Skin epidermis (tissue), 12 donors: Measurements from ENCODE around the gene PDIA6.

ENCODE experiments used
- H3K27ac ChIP-seq, 21 experiments: fragments of 200-600 bp; sonication (generic) in 11 of 21; one replicate each; pipeline ENCODE4 v1.5.0; 2020; ENCODE audit warnings: mild to moderate bottlenecking in 3 of 21, inconsistent platforms in 2 of 21, moderate library complexity in 2 of 21
- H3K4me3 ChIP-seq, 7 experiments: fragments of 200-600 bp; sonication (generic) in 2 of 7; one replicate each; pipeline ENCODE4 v1.5.0; 2020; ENCODE audit warnings: inconsistent platforms in 2 of 7, mild to moderate bottlenecking in 2 of 7, moderate library complexity in 1 of 7

PDIA6 gene, protein sequence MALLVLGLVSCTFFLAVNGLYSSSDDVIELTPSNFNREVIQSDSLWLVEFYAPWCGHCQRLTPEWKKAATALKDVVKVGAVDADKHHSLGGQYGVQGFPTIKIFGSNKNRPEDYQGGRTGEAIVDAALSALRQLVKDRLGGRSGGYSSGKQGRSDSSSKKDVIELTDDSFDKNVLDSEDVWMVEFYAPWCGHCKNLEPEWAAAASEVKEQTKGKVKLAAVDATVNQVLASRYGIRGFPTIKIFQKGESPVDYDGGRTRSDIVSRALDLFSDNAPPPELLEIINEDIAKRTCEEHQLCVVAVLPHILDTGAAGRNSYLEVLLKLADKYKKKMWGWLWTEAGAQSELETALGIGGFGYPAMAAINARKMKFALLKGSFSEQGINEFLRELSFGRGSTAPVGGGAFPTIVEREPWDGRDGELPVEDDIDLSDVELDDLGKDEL

DNA sequence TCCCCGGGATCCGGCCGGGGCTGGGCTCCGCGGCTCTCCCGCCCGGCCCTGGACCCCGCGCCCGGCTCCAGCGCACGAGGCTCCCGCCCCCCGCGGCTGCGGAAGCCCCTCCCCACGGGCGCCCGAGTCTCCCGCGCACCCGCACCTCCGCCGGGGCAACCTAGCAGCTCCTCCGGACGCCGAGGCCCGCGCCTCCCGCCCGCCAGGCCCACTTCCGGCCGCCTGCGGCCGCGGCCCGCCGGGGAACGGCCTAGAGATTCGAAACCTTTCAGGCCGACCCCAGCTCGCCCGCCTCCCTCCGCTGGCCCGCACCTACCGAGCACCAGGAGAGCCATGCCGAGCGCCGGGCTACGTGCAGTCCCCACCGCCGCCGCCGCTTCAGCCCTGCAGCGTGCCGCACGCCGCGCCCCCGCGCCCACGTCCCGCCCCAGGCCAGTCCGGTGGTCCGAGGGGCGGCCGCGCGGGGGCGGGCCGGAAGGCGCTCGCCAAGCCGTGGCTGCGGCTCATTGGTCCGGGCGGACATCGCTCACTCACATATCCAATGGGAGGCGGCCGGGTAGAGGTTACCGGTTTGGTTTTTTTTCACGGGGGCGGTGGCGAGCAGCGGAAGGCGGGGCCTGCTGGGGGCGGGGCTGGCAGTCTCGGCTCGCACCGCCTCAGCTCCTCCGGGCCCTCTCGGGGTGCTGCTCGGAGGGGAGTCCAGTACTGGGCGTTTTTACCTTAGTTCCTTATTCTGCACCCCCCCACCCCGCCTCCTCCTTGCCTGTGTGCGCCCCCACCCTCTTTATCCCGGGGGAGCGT is at the start of gene PDIA6:
PDIA6 (minus strand) TSS at position 424 of the 801 bp plus-strand sequence; CDS start at position 335, 89 bp downstream.
- H3K4me3 ChIP-seq = peak within 1 kb of the TSS; percentile 65 to 98 (median 79)
- peak within 1 kb of the TSS; percentile 77 to 98 (median 91) for H3K27ac ChIP-seq

DNA sequence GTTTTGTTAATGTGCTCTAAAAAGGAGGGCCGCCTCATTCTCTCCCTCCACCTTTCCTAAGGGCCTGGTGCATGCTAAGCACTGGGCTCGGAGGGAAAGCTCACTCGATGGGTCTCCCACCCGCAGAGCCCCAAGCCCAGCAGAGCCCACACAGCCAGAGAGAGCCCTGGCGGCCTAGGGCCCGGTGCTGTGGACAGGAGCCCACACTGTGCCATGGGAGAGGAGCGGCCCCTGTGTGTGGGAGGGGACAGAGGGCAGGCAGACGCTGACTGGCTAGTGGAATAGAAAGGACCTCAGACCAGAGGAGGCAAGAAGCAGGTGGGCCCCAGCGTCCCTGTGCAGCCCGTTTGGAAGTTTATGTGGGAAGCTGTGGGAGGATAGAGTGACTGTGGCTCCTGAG is 49.7 kb upstream of the PDIA6 start:
- Histone ChIP-seq H3K4me3 (no peak overlapping the region), H3K27ac (no peak overlapping the region)

DNA sequence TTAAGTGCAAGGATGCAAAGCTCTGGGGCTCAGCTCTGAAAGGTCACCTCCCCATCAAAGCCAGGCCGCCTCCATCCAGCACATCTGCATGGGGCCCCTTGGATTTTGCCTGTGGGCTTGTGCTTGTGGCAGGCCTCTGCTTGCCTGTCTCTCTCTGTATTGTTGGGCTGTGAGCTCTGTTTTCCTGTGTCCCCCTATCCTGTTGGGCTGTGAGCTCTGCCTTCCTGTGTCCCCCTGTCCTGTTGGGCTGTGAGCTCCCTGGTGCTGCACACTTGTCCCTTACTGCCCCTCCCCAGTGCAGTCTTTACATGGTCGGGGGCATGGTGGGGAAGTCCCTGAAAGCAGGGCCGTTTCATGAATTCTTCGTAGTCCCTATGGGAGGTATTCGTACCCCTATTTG is 49.2 kb upstream of the PDIA6 start:
- no peak overlapping the region for H3K4me3 ChIP-seq
- no peak overlapping the region for H3K27ac ChIP-seq

DNA sequence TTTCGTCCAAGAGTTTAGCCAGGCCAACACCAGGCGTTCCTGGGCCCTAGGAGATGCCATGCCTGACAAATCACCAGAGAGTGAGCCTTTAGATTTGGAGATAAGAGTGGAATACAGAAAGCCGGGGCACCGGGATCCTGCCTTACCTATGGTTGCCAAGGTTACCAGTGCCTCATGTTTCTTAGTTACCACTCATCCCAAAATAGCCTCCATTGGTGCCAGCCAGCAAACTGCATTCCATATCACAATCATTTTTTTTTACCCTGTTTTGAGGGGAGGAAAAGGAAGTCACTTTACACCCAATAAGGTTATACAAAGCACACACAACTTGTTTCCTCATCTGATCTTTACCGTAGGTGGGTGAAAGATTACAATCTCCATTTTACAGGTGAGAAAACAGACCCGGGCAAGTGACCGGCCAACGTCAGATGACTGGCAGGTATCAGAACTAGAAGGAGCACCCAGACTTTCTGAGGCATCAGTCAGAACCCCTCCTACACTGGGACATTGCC is 48.3 kb upstream of the PDIA6 start:
- no peak overlapping the region for H3K4me3 ChIP-seq
- H3K27ac ChIP-seq = no peak overlapping the region

DNA sequence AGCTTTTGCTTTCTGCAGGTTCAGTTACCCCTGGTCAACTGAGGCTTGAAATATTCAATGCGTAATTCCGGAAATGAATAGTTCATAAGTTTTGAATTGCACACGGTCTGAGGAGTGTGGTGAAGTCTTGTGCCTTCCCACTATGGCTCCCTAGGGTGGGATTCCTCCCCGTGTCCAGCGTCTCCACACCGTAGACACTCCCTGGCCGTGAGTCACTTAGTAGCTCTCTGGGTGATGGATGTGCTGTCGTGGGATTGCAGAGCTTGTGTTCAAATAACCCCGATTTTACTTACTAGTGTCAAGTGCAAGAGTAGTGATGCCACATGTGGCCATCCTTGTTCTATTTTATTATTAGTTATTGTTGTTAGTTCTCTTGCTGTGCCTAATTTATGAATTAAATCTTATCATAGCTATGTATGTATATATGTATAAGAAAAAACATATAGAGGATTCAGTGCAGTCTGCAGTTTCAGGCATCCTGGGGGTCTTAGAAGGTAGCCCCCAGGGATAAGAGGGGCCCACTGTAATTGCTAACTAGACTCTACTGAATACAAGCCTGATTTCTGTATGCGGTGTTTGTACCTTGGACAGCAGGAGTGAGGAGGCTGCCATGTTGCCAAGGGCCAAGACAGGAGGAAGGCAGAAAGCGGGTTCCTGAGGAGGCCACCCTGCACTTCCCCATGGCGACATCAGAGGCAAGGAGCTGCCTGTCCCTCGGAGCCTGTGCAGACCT is 47.7 kb upstream of the PDIA6 start:
- H3K27ac ChIP-seq = no peak overlapping the region
- H3K4me3 ChIP-seq = no peak overlapping the region

DNA sequence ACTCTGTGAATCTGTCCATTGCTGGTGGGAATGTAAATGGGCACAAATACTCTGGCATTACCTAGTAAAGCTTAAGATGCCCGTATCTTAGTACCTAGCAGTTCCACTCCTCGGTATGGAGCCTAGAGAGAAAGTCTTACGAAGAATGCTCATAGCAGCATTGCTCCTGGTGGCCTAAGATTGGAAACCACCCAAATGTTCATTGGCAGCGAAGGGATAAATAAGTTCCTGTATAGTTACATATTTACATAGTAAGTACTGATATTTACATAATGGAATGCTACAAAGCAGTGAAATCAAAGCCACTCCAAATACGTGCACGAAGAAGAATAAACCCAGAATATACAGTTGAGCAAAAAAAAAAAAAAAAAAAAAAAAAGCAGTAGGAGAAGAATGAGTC is 46.7 kb upstream of the PDIA6 start:
- no peak overlapping the region for H3K27ac ChIP-seq
- H3K4me3 ChIP-seq = no peak overlapping the region

DNA sequence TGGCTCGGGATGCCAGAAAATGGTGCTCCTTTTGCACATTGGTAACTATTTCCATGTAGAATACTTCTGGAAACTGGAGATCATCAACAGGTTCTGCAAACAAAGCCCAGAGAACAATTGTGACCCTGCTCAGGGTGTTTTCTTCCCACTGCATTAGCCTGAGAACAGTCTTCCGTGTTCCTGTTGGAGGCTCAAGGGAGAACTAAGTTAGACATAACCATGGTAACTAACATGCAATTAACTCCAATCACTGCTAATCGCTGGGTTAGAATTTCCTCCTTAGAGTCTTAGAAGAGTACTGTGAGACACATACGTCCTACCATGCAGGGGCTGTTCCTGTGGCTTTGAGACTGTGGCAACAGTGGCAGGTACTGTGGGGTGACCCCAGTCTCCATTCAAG is 36.0 kb upstream of the PDIA6 start:
- Histone ChIP-seq H3K4me3 (no peak overlapping the region), H3K27ac (no peak overlapping the region)

DNA sequence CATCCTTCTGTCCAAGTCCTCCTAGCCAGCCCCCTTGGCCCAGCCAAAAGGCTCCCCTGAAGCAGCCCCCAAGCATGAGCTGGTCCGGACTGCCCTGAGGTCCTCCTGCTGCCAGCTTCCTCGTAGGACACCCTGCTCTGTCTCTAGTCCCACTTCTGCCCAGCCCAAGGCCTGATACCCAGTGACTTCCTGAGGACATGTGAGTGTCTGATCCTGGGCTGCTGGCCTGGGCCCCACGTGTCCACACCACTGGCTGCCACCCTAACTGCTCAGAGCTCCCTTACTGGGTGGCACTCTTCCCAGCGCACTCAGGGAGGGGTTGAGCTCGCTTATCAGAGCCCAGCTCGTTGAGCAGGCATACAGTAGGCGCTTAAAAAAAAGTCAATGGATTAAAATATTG is 34.4 kb upstream of the PDIA6 start:
- H3K27ac ChIP-seq = no peak overlapping the region

DNA sequence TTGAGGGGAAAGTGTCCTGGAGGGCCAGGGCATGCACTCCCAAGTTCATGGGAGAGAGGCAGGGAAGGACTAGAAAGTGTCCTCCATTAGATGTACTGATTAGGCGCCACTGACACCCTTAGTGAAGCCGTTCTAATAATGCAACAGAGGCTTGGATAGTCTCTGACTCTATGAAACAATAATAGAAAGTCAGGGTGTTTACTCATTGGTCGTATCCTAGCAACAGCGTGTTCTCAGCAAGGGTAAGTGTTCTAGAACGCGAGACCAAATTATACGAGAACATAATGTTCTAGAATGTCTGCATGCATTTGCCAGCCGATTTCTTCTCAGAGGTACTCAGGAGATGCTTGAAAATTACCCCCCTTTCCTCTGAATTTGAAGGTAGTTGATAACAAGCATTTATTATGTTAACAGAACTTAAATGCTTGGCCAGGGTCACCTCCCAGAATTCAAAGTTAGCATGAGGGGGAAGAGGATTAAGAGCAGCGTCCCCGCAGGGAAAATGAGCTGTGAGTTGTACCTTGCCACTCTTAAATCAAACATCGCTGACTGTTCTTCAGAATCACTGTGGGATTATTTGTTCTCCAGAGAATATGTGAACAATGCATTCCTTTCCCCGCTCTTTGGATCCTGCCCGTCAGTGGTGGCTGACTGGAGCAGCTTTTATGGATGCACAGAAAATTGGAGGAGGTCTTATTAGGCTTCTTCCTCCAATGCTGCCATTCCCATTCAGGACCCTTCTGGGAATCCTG is 33.7 kb upstream of the PDIA6 start:
- no peak overlapping the region for H3K27ac ChIP-seq
- no peak overlapping the region for H3K4me3 ChIP-seq

More for the DNA sequence above, 34.4 kb upstream of the PDIA6 start:
- H3K4me3 ChIP-seq = no peak overlapping the region

DNA sequence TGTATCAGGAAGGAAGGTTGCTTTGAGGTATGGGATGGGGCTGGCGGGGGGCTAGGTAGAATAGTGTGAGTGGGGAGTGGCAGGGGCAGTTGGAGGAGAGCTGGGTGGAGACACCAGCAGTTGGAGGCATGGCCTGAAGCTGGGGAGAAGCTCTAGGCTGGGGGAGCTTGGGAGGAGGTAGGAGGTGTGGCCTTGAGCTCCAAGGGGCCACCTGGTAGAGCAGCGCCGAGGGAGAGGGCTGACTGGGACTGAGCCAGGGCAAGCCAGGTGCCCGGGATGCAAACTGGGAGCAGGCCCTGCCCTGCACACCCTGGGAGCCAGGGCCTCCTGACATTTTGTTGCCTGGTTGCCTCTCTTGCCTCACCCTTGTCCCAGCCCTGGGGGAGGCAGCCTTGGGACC is 33.1 kb upstream of the PDIA6 start:
- H3K27ac ChIP-seq = no peak overlapping the region
- H3K4me3 ChIP-seq = no peak overlapping the region

DNA sequence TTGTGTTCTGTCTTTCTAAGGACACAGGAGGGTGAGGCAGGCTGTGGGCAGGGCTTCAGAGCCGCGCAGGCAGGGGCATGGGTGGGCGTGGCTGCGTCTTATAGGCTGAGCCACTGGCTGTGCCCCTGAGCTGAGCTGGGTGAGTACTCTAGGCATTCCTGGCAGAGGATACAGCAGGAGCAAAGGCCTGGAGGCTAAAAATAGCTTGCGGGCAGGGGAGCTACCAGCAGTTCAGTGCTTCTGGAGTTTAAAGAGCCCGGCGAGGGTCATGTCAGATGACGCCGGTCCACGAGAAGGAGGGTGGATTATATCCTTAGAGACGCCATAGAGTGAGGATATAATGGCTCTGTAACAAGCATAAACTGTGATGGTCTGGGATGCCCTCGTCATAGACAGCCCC is 31.5 kb upstream of the PDIA6 start:
- Histone ChIP-seq H3K4me3 (no peak overlapping the region), H3K27ac (no peak overlapping the region)

DNA sequence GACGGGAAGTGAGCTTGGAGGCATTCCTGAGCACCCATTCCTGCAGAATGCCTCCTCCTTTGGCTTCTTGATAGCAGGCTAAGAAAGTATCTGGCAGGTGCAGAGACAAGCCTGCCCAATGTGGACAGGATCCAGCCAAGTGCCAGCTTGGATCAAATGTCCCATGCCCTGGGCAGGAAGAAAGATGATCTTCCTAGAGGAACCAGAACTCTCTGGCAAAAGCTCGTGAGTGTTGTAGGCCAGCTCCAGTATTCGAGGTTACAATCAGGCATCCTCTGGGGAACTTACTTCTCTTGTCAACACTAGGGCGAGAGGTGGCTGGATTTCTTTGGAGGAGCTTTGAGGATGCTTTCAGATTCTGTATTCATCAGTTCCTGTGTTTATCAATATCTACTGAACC is 29.9 kb upstream of the PDIA6 start:
- no peak overlapping the region for H3K4me3 ChIP-seq
- no peak overlapping the region for H3K27ac ChIP-seq

DNA sequence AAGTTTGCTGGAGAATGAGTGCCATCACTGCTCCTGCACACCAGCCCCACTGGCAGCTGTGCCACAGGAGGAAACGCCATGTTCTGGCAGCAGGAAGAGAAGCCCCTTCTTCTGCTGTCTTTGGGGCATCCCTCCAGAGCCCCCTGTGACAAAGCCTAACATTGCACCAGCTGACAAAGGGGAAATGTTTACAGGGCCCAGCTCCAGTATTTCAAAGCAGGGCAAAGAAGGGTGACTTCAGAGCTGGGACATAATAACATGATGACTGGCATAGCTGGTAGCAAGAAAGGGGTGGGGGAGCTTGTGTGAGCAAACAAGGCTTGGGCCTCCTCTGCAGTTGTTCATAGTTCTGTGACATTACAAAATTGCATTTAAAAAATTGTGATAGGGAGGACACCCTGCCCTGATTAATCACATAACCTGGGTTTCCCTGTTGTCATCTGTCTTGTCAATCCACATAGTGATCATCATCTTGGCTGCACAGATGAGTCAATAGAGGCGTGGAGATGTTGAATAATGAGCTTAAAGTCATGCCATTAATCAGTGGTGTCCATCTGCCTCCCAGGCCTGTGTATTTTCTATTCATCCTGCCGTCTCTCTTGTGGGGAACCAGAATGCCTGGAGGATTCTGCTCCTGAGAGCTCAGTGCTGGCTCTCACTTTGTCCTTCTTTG is 29.1 kb upstream of the PDIA6 start:
- H3K4me3 ChIP-seq = no peak overlapping the region
- no peak overlapping the region for H3K27ac ChIP-seq

DNA sequence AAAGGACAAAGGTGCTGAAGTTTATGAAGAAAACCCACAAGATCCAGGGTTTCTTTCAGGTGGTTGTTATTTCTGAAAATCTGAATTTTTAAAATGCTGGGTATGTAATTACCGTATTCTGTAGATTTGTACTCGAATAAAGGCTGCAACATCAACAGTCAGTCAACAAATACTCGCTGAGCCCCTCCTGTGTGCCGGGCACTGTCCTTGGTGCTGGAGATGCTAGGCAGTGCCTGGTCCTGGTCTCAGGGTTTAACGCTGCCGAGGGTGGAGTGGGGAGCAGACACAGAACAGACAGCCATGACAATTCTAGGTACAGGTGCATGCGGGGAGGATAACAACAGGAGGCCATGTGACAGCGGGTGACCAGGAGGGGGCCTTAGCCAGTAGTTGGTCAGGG is 27.2 kb upstream of the PDIA6 start:
- H3K4me3 ChIP-seq = no peak overlapping the region
- H3K27ac ChIP-seq = no peak overlapping the region

DNA sequence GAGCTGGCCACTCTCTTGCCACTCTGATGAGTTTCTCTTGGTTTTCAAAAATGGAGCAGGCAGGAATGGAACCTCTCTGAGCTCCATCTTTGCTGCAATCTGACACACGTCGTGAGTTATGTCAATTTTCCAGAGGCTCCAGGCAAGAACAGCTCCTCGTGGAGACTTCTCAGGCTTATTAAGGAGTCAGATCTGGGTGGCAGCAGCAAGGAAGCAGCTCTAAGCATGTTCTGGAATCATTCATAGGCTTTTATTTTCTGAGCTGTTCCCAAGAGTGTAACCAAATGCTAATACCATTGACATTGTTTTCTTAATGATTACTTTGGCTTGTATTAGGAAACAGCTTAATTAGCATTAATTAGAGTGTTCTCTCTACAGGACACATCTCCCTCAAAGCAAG is 26.1 kb upstream of the PDIA6 start:
- Histone ChIP-seq H3K4me3 (no peak overlapping the region), H3K27ac (no peak overlapping the region)

DNA sequence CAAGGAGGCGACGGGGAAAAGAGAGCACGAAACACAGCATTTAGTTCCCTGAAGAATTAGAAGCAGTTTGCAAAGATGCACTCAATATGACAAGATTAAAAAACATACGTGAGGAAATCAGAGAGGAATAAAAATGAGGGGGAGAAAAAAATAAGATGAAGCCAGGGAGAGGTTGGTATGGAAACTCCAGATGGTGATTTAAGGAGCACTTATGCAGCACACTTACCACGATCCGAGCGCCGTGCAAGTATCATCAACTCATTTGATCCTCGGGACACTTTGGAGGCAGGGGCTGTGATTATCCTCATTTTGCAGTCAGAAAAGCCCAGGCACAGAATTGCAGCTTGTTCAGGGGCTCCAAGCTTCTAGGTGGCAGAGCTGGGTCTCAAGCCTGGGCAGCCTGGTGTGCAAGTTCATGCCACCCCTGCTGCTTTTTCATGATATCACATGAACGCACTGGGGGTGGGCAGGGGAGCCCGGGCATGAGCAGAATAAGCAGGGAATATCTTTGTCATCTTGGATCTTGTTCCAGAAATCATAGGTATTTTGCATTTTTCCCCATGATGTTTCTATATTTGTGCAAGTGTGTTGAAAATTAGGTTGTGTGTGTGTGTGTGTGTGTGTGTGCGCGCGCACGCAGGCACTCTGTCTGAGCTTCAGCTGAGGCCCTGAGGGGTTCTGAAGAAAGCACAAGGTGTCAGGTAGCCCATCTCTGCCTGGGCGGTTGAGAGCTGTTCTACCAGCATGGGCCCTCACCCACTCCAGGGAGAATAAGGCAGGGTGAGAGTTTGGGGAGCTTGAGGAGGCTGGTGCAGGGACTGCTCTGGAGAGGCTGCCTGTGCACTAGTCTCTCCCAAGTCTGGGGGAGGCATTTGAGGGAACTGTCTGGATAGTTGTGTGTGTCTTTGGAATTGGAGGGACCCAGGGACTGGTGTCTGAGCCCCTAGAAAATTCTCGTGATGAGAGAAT is 25.0 kb upstream of the PDIA6 start:
- no peak overlapping the region for H3K27ac ChIP-seq

DNA sequence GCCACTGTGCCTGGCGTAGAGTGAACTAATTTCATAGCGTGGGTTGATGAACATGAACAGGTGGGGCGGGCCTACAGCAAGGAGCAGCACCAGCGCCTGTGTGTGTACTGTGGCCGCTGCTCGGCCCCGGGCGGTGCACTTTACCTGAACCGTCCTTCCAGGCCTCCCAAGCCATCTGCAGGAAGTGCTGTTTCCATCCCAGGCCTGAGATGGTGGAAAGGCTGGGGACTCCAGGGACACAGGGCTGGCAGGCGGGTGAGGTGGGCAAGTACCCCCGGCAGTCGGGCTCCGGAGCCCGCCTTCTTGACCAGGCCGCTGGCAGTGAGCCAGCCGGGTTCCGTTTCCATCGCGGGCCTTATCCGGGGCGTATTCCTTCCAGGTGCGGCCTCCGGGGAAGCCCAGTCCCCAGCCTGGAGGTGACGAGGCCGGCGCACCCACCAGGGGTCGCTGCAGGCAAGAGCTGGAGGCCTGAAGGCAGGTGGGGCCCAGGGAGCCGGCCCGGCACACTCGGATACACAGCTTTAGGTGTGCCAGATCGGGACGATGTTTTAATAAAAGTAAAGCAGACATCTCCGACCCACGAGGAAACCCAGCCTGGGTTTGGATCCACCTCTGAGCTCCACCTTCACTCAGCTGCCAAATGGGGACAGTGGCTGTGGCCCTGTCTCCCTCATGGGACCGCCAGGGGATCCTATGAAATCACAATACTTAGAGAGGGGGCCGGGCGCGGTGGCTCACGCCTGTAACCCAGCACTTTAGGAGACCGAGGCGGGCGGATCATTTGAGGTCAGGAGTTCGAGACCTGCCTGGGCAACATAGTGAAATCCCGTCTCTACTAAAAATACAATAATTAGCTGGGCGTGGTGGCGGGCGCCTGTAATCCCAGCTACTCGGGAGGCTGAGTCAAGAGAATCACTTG is 22.7 kb upstream of the PDIA6 start:
- Histone ChIP-seq H3K27ac (no peak overlapping the region), H3K4me3 (no peak overlapping the region)

More for the DNA sequence above, 25.0 kb upstream of the PDIA6 start:
- no peak overlapping the region for H3K4me3 ChIP-seq
